ENCODE data around the gene TLR10.

TLR10 gene

DNA sequence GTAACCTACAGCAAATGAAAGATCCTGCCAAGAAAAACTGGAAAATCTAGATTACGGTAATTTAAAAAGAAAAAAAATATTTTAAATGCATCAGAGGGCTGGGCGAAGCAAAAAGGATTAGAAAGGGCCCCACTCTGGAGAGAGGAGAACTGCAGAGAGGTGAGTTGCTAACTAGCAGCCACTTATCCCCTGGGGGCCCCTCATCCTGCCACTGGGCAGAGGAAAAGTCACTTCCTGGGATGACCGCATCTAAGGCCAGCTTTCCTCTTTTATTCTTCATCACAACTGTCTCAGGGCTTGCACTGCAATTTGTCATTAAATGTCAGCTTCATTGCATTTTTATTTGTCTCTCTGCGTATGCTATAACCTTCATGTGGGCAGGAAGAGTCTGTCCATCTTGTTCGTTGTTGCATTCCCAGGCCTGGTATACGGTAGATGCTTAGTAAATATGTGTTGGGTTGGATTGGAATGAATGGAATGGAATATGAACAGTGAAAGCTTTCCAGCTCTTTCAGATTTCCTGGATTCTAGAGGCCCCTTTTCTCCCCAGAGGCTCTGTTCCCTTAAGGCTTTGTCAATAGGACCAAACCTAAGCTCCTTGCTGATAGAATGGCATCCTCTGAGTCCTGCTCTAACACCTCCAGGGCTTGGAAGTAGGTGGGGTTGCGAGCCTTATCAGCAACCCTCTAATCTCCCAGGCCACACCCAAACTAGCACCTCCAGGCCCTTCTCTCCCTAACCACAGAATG lies 58.9 kb downstream of the TLR10 start:
- DNase-seq = no peak

DNA sequence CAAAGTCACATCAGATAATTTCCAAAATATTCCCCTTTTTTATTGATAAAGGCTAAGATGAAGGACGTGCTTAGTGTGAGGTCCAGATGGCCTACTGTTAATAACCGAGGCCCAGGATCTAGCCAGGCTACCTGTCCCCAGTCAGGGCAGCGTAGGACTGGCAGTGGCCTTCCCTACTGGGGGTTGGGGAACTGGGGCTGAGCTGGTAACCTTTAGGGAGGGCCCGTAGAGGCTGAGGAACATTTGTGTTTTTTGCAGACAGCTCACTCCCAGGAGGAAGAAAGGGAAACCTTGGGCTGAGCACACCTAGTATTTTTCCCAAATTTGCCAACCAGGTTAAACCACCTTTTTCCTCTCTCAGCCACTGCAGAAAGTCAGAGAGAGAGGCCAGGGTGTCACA lies 59.7 kb downstream of the TLR10 start:
- no peak for DNase-seq
